Dedifferentiated amniotic fluid mesenchymal stem cell (primary cell): ENCODE data around the gene MRPL41.
"Not testable (repeated sequence)": the region's sequence is repeated elsewhere in the genome, so short reads cannot be mapped to it uniquely, and the experiment has no call there.

ENCODE experiments used
- DNase-seq: peaks from one replicate; pipeline ENCODE4 v3.0.0-alpha.2; 2016; ENCODE audit errors: extremely low spot score

The MRPL41 gene

DNA sequence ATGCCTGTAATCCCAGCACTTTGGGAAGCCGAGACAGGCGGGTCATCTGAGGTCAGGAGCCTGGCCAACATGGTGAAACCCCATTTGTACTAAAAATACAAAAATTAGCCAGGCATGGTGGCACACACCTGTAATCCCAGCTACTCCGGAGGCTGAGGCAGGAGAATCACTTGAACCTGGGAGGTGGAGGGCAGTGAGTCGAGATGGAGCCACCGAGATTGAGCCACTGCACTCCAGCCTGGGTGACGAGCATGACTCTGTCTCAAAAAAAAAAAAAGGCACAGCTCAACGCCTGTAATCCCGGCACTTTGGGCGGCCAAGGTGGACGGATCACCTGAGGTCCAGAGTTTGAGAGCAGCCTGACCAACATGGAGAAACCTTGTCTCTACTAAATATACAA, 2.0 kb downstream of the MRPL41 start:
- DNase-seq, result not testable (repeated sequence)

- no peak for DNase-seq
Observed at GRCh38 chr9:137554349-137554748, 2.7 kb downstream of the MRPL41 start.

- no peak for DNase-seq
Observed at GRCh38 chr9:137555179-137555578, 3.5 kb downstream of the MRPL41 start.

GRCh38 chr9:137556069-137556838, 4.6 kb downstream of the MRPL41 start:
- no peak for DNase-seq

DNA sequence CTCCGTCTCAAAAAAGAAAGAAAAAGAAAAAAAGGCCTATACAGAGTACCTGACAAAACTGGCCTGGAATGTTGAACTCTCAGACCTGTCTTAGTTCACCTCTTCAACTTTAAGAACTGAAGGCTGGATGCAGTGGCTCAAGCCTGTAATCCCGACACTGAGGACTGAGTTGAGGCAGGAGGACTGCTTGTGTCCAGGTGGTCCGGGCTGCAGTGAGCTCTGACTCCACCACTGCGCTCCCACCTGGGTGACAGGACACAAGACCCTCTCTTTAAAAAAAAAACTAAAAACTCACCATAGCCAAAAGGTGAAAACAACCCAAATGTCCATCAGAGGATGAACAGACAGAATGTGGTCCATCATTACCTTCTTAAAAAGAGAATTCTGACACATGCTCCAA, 6.4 kb downstream of the MRPL41 start:
- DNase-seq, result no peak

DNA sequence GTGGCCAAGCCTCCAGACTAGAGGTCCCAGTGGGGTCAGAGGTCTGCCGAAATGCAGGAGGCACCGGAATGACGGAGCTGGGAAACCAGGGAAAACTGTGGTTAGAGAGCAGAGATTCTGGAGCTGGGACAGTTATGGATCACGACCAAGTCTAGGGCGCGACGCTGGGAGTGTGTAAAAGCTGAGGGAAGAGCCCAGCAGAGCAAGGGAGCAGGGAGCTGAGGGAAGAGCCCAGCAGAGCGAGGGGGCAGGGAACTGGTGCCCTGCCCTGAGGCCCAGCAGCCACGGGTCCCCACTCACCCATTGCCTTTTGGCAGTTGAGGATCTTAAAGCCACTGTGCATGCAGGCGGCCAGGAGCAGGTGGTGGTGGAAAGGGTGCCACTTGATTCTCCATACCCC, 12.5 kb downstream of the MRPL41 start:
- DNase-seq, result no peak

GRCh38 chr9:137564817-137565411, 13.2 kb downstream of the MRPL41 start:
- no peak for DNase-seq

DNA sequence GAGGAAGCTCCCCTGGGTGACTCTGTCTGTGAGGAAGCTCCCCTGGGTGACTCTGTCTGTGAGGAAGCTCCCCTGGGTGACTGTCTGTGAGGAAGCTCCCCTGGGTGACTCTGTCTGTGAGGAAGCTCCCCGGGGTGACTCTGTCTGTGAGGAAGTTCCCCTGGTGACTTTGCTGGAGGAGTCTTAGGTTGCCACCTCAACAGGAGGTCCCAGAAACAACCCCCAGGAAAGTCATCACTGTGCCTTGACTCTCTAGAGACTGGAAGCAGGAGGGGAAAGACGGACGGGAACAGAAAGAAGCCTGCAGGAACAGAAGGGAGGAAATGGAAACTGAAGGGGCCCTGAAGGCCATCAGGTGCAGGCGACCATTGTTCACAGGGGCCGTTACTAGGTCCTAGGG, 16.8 kb downstream of the MRPL41 start:
- DNase-seq, result not testable (repeated sequence)

- no peak for DNase-seq
Observed at GRCh38 chr9:137569609-137570203, 18.0 kb downstream of the MRPL41 start.

GRCh38 chr9:137570566-137570965, 18.9 kb downstream of the MRPL41 start:
- DNase-seq, result no peak

DNA sequence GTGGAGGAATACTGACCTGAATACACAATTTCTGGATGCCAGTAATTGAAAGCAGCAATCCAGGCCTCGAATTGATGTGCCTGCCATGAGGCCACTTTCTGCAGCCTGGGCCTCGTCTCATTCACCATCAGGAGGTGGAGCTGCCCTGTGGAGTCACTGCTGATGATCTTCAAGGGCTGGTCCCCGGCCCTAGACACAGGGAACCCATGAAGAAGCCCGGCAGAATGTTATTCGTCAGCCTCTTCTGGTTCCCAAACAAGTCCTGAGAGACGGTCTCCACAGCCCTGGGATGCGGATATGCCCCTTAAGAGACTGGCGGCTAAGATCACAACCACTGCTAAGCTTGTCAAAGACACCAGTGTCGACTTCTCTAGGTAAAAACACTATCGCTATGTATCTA, 22.5 kb downstream of the MRPL41 start:
- no peak for DNase-seq

GRCh38 chr9:137575364-137575715, 23.7 kb downstream of the MRPL41 start:
- DNase-seq, result no peak

GRCh38 chr9:137575716-137576411, 24.2 kb downstream of the MRPL41 start:
- DNase-seq, result no peak

DNA sequence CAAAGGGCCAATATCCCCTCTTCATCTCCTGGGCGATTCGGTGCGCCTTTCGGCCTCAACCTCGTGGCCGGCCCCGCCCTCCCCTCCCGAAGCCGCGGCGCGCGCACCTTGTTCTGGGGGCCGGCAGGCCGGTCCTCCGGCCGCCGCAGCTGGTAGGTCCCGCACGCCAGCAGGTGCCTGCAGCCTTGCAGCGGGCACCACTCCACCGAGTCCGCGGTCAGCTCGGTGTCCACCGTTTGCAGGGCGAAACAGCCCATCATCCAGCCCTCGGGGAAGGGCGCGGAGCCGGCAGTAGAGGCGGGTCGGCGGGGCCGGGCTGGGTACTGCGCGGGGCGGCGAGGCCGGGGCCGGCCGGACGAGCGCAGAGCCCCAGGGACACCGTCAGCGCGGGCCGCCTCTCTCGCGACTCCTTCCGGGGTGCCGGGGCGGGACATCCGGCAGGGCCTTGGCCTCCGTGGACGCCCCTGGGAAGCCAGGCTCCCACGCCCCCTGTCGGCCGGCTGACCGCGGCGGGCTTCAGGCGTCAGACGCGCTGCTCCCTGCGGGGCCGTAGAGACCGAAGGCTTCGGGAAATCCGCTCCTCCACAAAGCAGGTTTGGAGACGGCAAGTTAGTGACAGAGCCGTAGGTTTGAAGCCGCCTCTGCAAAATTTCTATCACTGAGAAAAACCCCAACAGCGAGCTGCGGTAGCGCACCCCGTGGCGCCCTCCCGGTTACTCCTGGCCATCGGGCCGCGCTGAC, 27.0 kb downstream of the MRPL41 start, which contains the start of gene DPH7:
TSS of gene DPH7 (minus strand) at position 408 of the 741 bp plus-strand sequence. CDS start at position 260, 148 bp downstream.
- DNase-seq, result peak; percentile 90

- no peak for DNase-seq
Observed at GRCh38 chr9:137579259-137579604, 27.6 kb downstream of the MRPL41 start.

DNA sequence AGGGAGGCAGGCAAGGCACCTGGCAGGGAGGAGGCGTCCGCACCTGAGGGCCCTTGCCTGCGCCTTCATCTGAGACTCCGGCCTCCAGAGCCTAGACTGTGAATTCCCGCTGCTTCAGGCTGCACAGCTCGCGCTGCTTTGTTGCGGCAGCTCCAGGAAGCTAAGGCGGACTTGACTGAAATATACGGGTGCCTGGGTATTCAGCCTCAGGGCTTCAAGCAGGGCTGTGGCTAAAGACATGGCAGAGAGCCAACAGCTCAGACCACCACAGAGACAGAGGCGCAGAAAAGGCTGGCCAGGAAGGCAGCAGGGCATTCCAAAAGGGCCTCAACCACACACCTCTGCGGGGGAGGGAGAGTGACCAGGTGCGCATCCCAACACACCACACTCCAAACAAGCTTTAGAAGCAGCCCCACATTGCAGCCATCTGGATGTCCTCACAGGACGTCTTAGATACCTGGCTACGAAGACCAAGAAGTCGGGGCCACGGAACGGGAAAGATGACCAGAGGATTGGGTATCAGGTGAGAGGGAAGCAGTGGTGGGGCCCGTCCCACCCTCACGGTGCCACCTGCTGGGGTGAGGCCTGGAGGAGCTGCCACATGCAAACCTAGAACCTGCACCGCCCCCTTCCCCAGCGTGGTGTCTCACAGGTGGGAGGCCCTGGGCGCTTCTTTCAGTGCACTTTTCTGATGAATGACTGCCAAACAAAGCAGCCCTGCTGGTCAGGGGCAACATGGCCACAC, 28.7 kb downstream of the MRPL41 start:
- no peak for DNase-seq

GRCh38 chr9:137580954-137581322, 29.3 kb downstream of the MRPL41 start:
- DNase-seq, result no peak

DNA sequence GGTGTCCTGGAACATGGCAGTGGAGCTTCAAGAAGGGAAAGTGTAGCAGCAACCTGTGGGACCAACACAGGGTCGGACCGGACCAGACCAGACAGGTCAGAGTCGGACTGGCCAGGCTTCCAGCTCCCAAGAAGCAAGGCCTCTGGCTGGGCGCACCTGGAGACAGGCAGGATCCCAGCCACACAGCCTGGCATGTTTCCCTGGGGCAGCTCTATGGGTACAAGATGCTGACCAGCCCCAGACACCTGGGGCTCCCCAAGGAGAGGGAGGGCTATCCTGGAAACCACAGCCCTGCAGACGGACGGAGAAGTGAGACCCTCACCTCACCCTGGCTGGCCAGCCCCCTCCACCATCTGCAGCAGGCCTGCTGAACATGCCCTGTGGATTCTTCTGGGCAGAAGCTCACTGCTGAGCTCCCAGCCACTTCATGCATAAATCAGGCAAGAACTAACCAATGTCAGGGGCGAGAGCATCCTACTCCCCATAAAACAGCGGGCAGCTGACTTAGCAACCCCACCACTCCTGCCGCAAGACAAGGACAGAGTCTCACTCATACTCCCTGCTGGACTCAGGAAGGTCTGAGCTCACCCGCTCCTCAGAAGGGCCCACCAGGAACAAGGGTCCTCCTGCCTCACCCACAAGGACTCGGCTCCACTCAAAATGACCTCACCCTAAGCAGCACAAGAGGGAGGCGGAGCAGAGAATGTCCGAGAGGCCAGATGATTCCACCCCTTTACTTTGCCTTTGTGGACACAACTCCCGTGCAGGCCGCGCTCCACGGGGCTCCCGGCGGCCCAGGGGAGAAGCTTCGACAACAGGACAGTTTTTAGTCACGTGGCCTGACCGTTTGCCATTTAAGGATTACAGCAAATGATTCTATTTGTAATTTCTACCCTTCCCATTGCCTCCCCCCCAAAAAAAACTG, 29.9 kb downstream of the MRPL41 start:
- no peak for DNase-seq

DNA sequence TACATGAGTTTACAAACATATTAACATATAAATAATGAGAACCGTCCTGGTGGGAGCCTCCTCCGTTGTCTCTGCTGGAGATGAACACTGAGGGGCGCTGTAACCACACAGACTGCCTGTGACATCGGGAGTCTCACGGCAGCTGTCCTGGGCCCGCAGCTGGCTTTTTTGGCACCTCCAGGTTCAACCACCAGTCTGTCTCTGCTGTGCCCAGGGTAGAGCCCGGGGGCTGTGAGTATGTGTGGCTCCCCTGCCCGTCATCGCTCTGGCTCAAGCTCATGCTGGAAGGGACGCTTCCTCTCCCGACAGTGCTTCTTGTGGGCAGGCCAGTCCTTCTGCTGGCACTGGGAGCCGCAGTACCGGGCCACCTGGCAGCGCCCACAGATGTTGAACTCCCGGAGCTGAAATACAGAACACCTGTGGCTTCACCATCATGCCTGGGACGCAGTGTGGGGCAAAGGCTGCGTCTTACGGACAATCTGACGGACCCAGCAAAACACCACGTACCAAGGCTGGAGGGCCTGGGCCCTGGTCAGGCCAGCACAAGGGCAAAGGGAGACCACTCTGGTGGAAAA, 30.7 kb downstream of the MRPL41 start:
- no peak for DNase-seq

- no peak for DNase-seq
Observed at GRCh38 chr9:137583347-137583746, 31.7 kb downstream of the MRPL41 start.
